HUES6 (cell line): ENCODE results near the gene OR2B3.

Experiments used
- H3K27ac ChIP-seq: 2 replicates; pipeline ENCODE4 v1.7.0; 2013; ENCODE audit warnings: low read depth, mild to moderate bottlenecking, low read length, inconsistent platforms
- H3K27me3 ChIP-seq: 2 replicates; pipeline ENCODE4 v1.6.1; 2013; ENCODE audit warnings: low read length; ENCODE audit not compliant: control insufficient read depth, insufficient read depth
- H3K36me3 ChIP-seq: 2 replicates; pipeline ENCODE4 v1.6.1; 2013; ENCODE audit warnings: low read length; ENCODE audit not compliant: control insufficient read depth, insufficient read depth
- H3K4me1 ChIP-seq: 2 replicates; pipeline ENCODE4 v1.6.1; 2013; ENCODE audit warnings: low read length; ENCODE audit not compliant: control insufficient read depth, insufficient read depth
- H3K4me3 ChIP-seq: 2 replicates; pipeline ENCODE4 v1.5.1; 2013; ENCODE audit warnings: low read depth, low read length
- H3K9ac ChIP-seq: one replicate; pipeline ENCODE4 v1.6.1; 2013; ENCODE audit warnings: mild to moderate bottlenecking, low read length
- H3K9me3 ChIP-seq: 2 replicates; pipeline ENCODE4 v1.6.1; 2013; ENCODE audit warnings: low read depth, low read length; ENCODE audit not compliant: control insufficient read depth, insufficient read depth

Gene OR2B3

GRCh38 chr6:29081312-29081711 is 5.8 kb downstream of the OR2B3 start:
- Histone ChIP-seq H3K9ac (no peak overlapping the region), H3K4me1 (no peaks in the 10 kb centered on the region), H3K36me3 (no peaks in the 10 kb centered on the region), H3K27me3 (no peaks in the 10 kb centered on the region), H3K27ac (no peak overlapping the region), H3K9me3 (no peaks in the 10 kb centered on the region), H3K4me3 (no peak overlapping the region)

GRCh38 chr6:29079203-29079602 is 7.9 kb downstream of the OR2B3 start:
- Histone ChIP-seq H3K9me3 (no peaks in the 10 kb centered on the region), H3K9ac (no peak overlapping the region), H3K4me1 (no peaks in the 10 kb centered on the region), H3K27me3 (0 out of 2 replicates have a peak, but pooled peaks cover 2% of the 10 kb centered on the region), H3K36me3 (no peaks in the 10 kb centered on the region), H3K27ac (no peak overlapping the region), H3K4me3 (no peak overlapping the region)

GRCh38 chr6:29071831-29072723 is 15.0 kb downstream of the OR2B3 start:
- no peaks in the 10 kb centered on the region for H3K9me3 ChIP-seq
- no peak overlapping the region for H3K27ac ChIP-seq
- no peaks in the 10 kb centered on the region for H3K36me3 ChIP-seq
- H3K27me3 ChIP-seq = 0 out of 2 replicates have a peak, but pooled peaks cover 2% of the 10 kb centered on the region
- no peaks in the 10 kb centered on the region for H3K4me1 ChIP-seq
- H3K9ac ChIP-seq = no peak overlapping the region
- H3K4me3 ChIP-seq = no peak overlapping the region

- Histone ChIP-seq H3K4me3 (no peak overlapping the region), H3K9ac (no peak overlapping the region), H3K27ac (no peak overlapping the region), H3K27me3 (no peaks in the 10 kb centered on the region), H3K4me1 (no peaks in the 10 kb centered on the region), H3K36me3 (no peaks in the 10 kb centered on the region), H3K9me3 (no peaks in the 10 kb centered on the region)
These were observed 35.4 kb downstream of the OR2B3 start for GRCh38 chr6:29051680-29052079.

- no peaks in the 10 kb centered on the region for H3K4me1 ChIP-seq
- H3K9ac ChIP-seq = no peak within 1 kb of the TSS
These were observed 42.0 kb downstream of the OR2B3 start, which contains the start of gene OR2W1 for GRCh38 chr6:29045075-29045474. OR2W1 (minus strand) TSS chr6:29045175; CDS start chr6:29045175, 0 bp downstream.

More at GRCh38 chr6:29045075-29045474, 42.0 kb downstream of the OR2B3 start, which contains the start of gene OR2W1:
- Histone ChIP-seq H3K4me3 (no peak within 1 kb of the TSS), H3K36me3 (no peaks in the 10 kb centered on the region), H3K9me3 (no peaks in the 10 kb centered on the region), H3K27me3 (no peaks in the 10 kb centered on the region), H3K27ac (no peak within 1 kb of the TSS)
